NAMALWA (cell line): ENCODE data around the gene ZNF77.
A peak's percentile ranks its signal among the peaks of the same experiment; 100 is the strongest.
"Not testable (repeated sequence)": the region's sequence is repeated elsewhere in the genome, so short reads cannot be mapped to it uniquely, and the experiment has no call there.

Source experiments
- DNase-seq: peaks from one replicate; pipeline ENCODE4 v3.0.0-alpha.2; 2015; ENCODE audit warnings: low spot score

The ZNF77 gene

DNA sequence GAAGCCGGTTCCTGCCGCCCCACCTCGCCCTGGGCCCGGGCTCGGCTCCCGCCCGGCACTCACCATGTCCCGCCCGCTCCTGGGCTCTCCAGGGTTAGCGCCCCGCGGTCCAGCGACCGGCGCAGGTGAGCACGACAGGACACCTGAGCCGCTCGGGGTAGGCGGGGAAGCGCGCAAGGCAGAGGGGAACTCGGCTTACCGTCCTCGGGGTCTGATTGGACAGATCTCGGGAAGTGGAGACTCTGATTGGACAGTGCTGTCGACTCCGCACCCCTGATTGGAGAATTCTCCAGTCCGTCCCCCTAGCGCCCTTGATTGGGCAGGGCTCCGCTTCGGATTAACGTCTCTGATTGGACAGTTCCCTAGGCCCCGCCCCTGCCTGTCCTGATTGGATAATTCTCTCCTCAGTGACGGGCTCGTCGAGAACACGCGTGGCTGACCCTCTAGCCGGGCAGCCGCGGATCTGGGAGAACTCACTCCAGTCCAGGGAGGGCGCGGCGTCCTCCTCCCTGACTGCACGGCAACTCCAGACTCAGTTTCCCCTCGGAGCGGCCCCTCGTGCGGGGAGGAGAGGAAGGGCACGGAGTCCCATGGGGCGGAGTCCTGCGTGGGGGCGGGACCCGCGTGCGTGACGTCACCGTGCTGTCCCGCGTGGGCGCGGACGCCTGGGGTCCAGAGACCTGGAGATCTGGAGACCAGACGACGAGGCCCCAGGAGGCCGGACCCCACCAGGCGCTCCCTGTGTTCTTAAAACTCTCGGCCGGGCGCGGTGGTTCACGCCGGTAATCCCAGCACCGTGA lies at the start of gene ZNF77:
ZNF77 (minus strand) TSS at position 197 of the 800 bp plus-strand sequence; CDS start at position 66, 131 bp downstream.
- peak; percentile 98 for DNase-seq

DNA sequence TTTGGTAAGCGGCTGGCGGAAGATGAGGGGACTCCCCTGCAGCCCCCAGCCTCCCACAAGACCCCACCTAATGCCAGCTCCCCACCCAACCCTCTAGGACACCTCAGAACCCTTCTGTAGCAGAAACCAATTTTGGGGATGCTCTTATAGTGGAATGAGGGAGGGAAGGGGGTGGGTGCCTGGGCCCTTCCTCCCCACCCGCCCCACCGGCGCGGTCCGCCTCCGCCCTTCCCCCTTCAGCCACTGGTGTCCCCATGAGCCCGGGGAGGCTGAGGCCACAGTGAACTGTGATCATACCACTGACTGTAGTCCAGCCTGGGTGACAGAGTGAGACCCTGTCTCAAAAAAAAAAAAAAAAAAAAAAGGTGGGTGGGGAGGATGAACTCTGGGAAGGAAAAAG lies 48.8 kb upstream of the ZNF77 start:
- no peak for DNase-seq

DNA sequence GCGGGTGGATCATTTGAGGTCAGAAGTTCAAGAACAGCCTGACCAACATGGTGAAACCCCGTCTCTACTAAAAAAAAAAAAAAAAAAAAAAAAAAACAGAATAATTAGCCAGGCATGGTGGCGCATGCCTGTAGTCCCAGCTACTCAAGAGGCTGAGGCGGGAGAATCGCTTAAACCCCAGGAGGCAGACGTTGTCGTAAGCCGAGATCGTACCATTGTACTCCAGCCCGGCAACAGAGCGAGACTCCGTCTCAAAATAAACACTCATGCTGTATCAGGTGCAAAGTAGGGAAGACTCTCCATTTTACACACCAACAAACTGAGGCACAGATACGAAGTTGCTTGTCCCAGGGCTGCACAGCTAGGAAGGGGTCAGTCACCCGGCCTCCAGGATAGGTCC lies 48.2 kb upstream of the ZNF77 start:
- DNase-seq, result no peak

DNA sequence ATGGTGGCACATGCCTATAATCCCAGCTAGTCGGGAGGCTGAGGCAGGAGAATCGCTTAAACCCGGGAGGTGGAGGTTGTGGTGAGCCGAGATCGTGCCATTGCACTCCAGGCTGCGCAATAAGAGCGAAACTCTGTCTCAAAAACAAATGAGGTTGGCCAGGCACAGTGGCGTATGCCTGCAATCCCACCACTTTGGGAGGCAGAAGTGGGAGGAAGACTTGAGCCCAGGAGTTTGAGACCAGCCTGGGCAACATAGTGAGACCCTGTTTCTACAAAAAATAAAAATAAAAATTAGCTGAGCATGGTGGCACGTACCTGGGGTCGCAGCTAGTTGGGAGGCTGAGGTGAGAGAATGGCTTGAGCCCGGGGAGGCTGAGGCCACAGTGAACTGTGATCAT lies 47.6 kb upstream of the ZNF77 start:
- DNase-seq, result not testable (repeated sequence)

DNA sequence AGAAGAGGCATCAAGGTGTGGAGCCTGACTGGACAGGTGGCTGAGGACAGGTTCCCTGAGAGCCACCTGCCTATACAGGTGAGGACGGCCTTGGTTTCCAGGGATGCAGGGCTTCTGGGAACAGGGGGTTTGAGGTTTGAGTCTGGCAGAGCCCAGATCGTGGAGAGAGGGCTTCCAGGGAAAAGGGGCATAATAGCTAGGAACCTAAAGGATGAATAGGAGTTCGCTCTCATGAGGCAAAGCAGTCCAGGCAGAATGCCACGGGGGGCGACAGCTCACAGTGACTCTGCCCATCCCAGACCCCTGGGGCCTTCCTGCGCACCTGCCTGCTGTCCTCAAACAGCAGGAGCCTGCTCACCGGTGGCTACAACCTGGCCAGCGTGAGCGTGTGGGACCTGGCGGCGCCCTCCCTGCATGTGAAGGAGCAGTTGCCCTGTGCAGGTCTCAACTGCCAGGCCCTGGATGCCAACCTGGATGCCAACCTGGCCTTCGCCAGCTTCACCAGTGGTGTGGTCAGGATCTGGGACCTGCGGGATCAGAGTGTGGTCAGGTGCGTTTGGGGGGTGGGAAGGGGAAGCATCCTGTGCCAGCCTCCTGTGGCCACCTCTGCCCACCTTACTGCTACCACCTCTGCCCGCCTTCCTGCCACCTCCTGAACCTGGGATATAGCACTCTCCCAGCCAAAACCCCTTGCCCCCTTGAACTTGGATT lies 44.6 kb upstream of the ZNF77 start:
- no peak for DNase-seq

DNA sequence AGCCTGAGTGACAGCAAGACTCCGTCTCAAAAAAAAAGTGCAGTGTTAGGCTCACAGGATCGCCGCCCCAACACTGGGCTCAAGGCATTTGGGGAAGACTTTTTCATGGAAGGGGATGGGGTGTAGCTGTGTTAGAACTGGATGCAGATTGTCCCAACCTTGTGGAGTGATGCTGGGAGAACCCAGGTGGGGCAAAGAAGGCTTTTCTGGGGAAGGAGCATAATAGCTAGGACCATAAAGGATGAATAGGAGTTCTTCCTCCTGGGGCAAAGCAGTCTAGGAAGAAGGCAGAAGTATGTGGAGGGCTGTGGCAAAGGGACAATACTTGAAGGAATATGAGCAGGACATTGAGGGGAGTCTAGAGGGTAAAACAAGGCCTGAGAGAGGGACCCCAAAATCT lies 43.8 kb upstream of the ZNF77 start:
- no peak for DNase-seq

DNA sequence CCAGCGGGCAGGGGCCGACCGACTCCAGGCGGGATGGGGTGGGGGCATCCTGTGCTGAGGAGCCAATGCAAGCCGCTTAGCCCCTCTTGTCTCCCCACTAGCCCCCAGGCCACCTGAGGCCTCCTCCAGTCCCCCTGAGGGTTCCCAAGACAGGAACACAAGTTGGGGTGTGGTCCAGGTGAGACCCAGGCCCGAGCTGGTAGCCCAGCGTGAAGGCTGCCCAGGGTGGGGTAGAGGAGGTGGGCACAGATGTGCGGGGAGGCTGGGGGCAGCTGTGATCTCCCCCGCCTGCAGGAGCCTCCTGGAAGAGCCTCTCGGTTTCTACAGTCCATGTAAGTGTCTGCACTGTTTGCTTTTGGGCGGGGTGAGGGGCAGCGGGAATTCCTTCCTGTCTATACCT lies 43.0 kb upstream of the ZNF77 start:
- no peak for DNase-seq

DNA sequence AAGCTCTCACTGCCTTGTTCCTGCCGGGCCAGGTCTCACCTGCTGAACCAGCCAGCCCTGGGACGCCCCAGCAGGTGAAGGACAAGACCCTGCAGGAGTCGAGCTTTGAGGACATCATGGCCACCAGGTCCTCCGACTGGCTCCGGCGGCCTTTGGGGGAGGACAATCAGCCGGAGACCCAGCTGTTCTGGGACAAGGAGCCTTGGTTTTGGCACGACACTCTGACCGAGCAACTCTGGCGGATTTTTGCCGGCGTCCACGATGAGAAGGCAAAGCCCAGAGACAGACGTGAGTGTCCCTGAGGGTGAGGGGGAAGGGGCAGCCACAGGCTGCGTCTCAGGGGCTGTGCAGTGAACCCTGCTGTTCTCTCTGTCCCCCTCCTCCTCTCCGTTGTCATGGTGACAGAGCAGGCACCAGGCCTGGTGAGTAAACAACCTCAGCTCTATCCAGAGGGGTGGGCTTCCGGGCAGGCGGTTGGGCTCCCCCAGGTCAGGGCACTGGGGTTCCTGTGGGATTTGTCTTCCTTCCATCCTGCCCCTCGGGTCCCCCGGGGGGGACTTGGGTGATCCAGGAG lies 42.3 kb upstream of the ZNF77 start:
- DNase-seq, result no peak

DNA sequence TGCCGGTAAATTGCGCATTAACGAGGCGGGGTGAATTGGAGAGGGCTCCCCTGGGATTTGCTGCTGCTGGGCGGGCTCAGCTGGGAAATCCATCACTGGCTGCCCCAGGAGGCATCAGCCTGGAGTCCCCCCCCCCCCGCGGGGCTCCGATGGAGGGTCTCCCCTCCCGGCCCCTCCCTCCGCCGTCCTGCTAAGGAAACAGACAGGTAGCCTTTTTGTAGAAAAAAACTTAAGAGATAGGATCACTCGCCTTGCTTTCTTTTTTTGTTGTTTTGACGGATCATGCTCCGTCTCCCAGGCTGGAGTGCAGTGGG lies 39.4 kb upstream of the ZNF77 start:
- no peak for DNase-seq

DNA sequence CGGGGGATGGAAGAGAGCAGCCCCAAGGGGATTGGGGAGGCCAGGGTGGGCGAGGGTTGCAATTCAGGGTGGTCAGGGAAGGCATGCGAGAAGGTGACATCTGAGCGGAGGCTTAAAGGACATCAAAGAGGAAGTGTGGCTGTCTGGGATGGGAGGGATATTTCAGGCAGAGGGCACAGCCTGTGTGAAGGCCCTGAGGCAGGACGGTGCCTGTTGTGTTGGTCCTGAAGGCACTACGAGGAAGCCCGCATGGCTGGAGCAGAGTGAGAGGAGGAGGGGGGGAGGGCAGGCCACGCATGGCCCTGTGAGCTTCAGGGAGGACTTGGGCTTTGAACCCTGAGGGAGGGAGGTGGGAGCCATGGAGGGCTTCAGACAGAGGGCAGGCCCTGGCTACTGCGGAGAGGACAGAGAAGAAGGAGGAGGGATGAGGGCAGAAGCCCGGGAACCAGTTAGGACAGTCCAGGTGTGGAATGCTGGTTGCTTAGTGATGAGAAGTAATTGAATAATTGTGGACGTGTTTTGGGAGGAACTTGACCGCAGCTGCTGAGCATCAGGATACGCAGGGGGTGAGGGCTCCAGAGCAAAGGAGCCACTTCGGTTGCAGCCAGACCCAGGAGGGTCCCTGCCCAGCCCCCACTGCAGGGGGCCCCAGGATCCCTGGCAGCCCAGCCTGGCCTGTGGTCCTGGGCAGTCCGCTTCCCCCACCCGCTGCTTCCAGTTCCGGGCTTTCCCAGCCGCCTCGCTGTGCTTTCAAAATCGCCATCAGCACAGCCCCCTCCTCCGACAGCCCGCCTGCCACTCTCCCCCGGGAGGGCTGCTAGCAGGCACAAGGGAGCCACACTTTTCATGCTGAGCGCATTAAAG lies 38.8 kb upstream of the ZNF77 start:
- DNase-seq, result no peak

DNA sequence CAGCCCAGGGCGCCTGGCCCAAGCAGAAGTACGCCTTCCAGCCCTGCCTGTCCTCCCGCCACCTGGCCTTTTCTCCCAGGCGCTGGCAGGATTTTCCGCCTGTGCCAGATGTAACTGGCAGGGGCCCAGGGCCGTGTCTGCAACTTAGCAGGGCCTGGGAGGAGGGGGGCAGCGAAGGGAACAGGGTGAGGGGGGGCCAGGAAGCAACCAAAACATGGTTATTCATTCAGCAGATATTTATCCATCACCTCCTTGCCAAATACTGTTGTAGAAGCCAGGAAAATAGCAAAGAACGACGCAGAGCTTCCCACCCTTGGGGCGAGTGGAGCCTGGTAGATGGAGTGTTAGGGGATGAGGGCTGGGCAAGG lies 38.2 kb upstream of the ZNF77 start:
- DNase-seq, result no peak

DNA sequence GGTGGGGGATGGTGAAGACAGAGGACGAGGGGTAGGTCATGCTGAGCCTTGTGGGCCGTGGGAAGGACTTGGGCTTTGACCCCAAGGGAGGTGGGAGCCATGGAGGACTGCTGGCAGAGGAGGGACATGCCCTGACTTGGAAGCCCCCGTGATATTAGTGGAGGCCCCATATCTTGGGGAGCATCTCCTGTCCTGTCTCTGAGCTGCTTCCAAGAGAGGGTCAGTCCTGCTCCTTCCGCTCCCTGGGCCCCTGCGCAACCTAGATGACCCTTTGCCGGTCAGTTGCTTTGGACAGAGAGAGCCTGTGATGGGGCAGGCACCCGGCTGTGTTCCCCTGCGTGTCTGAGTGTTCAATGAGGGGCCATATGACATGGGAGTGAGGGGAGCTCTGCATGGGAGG lies 37.8 kb upstream of the ZNF77 start:
- no peak for DNase-seq

DNA sequence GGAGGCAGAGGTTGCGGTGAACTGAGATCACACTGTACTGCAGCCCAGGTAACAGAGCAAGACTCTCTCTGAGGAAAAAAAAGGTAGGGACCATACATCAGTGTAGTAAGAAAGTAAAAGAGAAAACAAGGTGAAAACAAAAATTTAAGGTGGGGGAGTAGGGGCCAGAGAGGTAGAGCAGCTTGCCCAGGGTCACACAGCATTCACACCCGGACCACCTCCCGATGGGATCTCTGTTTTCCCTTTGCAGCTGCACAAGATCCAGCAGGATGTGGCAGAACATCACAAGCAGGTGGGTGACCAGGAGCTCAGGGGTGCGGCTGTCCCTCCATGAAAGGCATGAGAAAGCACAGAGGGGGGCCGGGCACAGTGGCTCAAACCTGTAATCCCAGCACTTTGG lies 37.1 kb upstream of the ZNF77 start:
- no peak for DNase-seq

DNA sequence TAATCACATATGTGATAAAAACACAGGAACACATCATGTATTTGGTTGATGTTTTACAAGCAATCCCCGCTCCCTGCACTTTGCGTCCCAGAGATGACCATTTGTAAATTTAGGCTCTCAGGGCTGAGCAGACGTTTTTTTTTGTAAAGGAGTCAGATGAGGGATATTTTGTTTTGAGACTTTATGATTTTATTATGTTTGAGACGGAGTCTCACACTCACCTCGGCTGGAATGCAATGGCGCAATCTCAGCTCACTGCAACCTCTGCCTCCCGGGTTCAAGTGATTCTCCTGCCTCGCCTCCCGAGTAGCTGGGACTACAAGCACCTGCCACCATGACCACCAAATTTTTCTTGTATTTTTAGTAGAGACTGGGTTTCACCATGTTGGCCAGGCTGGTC lies 34.0 kb upstream of the ZNF77 start:
- DNase-seq, result no peak

DNA sequence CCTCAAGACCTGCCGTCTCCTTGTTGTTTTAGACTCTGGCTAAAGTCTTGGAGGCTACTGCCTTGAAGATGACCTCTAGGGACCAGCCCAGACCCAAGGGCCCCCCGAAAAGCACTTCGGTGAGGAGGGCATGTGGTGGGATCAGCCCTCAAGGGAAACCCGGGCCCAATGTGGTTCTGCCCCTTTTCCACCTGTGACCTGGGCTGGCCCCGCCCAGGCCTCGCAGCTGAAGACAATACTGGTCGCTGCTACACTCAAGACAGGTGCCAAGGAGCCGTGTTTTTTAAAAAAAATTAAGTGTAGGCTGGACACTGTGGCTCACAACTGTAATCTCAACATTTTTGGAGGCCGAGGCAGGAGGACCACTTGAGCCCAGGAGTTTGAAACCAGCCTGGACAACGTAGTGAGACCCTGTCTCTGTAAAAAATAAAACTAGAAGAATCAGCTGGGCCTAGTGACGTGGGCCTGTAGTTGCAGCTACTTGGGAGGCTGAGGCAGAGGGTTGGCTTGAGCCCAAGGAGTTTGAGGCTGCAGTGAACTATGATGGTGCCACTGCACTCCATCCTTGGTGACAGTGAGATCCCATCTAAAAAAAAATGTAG lies 33.5 kb upstream of the ZNF77 start:
- no peak for DNase-seq

DNA sequence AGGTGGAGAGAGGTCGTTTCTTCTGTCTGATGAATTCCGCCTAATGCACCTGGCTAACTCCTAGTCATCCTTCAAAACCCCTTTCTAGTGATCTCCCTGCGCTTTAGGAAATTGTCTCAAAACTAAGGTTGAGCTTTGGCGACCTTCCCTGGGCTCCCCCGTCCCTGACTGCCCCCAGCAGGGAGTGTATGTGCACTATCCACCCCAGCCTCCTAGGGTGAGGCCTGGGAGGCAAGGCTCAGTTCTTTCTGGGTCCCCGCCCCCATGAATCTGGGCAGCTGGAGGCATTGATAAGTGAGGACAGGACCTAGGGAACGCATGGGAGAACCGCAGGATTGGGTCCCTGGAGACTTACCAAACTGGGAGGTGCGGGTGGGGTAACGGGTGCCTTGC lies 33.0 kb upstream of the ZNF77 start:
- DNase-seq, result no peak

DNA sequence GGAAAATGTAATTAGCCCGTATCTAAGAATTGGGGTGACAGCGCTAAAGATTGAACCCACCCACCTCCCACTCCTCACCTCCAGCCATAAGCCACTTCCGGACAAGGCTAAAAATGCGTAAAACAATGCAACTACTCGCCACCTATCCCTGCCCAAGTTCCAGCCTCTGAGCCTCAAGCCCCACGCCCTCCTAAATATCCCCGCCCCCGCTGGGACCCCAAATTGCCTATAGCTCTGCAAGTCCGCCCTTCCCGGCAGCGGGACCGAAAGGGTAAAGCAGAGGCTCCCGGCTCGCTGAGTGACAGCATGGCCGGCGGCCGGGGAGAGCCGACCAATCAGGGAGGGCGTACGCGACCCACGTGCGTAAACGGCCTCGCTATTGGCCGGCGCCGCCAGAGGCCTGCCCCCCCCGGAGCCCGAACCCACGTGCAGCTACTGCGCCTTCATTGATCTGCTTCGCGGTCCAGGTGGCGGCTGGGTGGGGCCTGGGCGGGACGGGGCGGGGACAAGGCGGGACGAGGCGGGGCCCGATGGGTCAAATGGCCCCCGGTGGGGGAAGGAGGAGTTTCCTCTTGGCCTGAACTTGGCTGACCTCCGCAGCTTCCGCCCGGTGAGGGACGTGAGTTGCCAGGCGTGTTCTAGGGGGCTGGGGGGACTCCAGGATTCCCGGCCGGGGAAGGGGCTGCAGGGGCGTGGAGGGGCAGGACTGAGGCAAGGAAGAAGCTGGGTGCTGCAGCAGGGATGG lies 32.4 kb upstream of the ZNF77 start, which contains the start of gene TLE6:
TLE6 (plus strand) TSS at position 564 of the 745 bp plus-strand sequence. CDS start 670 bp downstream, outside the sequence.
- DNase-seq, result peak; percentile 97

DNA sequence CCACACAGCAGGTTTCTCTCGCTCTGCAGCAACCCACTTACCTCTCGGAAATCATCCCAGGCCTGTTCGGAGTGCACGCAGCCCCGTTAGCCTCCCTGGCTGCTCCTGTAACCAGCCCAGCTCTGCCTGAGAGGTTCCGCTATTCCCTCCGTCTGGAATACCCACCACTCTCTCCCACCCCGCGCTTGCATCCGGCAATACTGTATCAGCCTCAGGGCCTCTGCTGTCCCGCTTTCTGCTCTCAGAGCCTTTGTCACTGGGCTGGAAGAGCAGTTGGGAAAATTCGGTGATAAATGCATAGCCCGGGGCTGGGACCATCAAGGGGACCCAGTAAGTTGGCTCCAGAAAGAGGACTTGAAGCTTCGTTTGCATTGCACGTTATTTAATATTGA lies 31.8 kb upstream of the ZNF77 start:
- no peak for DNase-seq

DNA sequence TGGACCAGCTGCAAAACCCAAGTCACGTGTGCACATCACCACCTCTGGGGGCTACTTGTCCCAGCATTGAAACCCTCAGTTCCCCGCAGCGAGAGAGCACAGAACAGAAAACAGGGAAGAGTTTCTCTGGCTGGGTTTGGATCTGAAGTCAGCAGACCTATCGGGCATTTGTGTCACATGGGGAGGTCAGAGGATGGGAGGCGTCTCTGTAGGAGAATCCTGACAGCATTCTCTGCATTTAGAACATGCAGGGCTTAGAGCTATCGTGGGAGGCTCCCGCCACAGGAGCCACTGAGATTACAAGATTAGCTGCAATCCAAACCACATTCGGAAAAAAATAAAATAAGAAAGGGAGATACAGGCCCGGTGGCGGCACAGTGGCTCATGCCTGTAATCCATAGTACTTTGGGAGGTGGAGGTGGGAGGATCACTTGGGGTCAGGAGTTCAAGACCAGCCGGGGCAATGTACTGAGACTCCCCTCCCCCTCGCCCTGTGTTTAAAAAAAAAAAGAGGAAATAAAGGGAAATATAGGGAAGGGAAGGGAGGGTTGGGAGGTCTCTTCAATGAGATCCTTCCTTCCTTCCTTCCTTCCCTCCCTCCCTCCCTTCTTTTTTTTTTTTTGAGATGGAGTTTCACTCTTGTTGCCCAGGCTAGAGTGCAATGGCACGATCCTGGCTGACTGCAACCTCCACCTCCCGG lies 29.7 kb upstream of the ZNF77 start:
- DNase-seq, result no peak

DNA sequence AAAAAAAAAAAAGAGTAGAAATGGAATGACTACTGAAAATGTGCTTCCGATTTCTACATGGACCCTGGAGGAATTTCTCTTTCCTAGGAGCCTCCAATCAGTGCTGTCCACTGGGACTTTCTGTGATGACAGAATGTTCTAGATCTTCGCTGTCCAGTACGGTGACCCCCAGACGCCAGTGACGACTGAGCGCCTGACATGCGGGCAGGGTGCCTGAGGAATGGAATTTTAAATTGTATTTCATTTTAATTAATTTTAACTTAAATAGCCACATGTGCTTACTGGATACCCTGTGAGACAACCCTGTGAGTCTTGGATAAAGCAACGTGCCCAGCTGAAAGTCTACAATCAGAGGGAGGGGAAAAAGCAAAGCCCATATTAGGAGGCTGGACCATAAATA lies 28.5 kb upstream of the ZNF77 start:
- DNase-seq, result no peak
